ENCODE measurements around the gene CASP8.
"Not testable (repeated sequence)": the region's sequence is repeated elsewhere in the genome, so short reads cannot be mapped to it uniquely, and the experiment has no call there.

CASP8 gene

GRCh38 chr2:201260302-201260800, at the start of gene CASP8:
TSS of gene CASP8 (plus strand) at chr2:201260536. CDS start at chr2:201266487, 5,951 bp downstream.
- no peak for DNase-seq

GRCh38 chr2:201215963-201216362, 44.4 kb upstream of the CASP8 start:
- no peak for DNase-seq

DNA sequence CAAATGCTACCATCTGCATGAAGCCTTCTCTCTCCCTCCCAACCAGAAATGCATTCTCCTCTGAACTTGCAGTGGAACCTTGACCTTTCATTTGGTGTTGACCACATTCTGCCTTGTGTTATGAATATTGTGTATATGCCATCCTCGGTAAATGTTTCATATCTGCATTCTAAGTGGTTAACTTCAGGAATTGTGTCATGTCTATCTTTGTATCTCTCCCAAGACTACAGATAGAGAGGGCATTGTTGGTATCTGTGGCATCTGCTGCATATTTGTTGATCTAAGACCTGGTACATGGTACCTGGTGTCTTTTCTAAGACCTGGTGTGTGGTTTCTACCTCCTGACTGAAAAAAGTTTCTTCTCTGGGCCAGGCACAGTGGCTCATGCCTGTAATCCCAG, 43.4 kb upstream of the CASP8 start:
- DNase-seq = no peak

GRCh38 chr2:201218780-201219179, 41.6 kb upstream of the CASP8 start:
- DNase-seq = no peak

- peak in 1 of 2 experiments; percentile 3 for DNase-seq
Observed at GRCh38 chr2:201219328-201220096, 40.8 kb upstream of the CASP8 start.

- DNase-seq = no peak
Observed at GRCh38 chr2:201220102-201220570, 40.2 kb upstream of the CASP8 start.

DNA sequence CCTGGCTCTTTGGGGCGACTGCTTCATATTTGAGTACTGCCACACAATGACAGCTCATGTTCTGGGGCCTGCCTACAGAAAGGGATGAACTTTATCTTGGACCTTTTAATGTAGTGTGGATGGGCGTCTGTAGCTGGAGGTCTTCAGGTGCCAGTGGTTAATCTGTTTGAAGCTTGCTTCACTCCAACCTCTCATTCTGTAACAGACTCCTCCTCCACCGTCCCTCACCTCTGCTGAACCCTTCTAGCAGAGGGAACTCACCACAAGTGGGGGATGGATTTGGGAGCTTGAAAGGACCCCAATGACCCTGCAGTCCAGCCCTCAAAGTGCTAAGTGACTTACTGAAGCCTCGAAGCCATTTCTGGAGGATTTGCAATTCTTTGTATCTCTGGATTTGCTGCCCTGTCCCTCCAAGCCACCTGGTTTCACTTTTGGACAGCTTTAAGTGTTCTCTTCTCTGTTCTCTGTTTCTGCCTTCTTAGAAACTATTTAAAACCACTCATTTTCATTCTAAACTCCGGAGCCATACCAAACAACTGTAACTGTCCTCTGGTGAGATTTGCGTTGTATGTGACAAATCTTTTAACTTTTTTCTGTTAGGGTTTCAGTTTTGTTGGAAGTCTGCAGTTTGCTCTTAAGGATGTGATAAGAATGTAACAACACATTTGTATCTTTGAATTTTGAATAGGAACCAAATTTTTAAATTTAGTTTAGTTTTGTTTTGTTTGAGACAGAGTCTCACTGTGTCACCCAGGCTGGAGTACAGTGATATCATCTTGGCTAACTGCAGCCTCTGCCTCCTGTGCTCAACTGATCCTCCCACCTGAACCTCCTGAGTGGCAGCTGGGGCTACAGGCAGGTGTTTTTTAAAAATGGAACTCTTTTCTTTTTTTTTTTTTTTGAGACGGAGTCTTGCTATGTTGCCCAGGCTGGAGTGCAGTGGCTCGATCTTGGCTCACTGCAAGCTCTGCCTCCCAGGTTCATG, 37.0 kb upstream of the CASP8 start:
- DNase-seq = no peak

DNA sequence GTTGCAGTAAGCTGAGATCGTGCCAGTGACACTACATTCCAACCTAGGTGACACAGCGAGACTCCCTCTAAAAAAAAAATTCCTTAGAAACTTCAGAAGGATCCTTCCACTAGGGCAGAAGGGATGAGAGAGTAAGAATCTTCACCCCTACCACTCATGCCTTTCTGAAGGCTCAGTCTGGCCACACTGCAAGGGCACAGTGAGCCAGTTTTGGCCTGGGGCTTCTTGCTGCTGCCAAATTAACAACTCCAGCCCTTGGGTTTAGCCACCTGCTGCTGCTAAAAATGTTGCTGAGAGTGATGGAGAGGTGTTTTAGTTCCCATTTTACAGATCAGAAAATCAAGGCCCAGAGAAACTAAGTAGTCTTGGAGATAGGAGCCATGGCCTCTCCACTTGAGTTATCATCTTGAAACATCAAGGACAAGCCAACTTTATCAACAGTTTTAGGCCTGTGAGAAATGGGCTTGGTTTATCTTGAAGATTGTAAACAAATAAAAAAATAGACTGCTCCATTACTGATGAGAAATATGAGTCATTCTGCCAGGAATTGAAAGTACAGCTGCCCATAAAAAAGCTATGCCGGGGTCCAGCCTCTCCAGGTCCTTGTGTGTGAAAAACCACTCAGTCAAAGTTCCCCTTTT, 31.9 kb upstream of the CASP8 start:
- no peak for DNase-seq

DNA sequence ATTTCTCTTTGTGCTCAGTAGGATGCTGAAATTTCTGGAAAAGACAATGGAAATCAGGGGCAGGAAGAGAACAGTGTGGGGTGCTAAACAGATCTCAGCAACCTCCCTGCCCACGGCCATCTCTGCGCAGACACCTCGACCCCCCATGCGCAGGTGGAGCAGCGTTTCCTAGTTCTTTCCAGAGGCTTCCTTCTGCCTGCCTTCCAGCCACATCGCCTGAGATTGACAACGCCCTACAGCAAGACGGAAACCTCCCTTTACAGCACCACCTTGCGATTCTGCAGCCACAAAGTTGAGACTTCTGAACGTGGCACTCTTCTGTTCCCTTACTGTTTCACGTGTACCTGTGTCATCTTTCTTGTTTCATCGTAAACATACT, 31.4 kb upstream of the CASP8 start:
- no peak for DNase-seq

DNA sequence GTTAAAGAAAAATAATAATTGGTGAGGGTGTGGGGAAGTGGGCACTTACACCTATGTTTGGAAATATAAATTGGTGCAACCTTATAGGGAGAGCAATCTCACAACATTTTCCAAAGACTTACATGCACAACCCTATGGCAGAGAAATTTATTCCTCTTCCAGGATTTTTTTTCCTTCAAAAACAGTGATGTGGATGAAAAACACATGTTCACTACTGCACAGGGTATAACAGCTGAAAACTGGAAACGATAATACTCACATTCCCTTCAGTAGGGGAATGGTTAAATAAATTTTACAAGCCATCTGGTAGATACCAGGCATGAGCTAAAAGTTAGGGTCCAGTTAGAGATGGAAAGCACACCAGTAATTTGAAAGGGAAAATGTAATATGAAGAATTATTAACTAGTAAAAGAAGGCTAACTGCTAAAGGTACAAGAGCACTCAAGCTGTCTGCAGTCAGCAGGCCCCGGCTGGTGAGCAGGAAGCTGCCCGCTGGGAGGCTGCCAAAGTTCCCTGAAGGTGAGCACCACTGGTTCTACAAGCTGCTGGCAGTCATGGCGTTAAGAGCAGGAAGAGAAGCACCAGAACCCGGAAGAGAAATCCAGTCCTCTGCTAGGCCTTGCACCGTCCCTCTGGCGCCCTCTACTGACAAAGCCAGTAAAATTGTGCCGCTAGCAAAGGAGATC, 28.4 kb upstream of the CASP8 start:
- peak; percentile 83 to 93 for DNase-seq

GRCh38 chr2:201232467-201232815, 27.9 kb upstream of the CASP8 start:
- no peak for DNase-seq

GRCh38 chr2:201233192-201233811, 27.0 kb upstream of the CASP8 start:
- DNase-seq = peak; percentile 78

DNA sequence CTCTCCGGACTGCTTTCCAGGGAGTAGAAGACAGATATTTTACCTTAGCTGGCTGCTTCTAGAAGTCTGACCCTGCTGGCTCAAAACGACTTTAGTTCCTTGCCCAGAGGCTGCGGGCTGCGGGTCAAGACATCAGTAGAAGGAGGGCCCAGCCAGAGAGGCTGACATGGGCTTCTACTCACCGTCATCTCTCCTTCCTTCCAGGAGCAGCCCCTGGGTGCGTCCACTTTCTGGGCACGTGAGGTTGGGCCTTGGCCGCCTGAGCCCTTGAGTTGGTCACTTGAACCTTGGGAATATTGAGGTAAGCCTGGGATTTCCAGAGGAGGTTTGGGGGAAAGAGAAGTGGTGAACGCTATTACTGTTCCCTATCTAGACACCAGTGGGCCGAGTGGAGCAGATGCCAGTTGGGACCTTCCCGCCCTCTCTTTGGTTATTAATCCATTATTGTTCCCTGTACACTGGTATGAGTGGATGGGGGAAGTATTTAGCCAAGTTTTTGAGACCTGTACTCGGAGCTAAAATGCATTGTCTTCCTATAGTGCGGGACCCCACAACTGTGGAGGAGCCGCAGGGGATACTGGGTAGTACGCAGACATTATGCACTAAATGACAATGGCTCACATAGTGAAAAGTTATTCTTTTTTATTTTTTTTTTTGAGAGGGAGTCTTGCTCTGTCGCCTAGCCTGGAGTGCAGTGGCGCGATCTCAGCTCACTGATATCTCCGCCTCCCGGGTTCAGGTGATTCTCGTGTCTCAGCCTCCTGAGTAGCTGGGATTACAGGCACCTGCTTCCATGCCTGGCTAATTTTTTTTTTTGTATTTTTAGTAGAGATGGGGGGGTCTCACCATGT, 26.3 kb upstream of the CASP8 start:
- DNase-seq = no peak

DNA sequence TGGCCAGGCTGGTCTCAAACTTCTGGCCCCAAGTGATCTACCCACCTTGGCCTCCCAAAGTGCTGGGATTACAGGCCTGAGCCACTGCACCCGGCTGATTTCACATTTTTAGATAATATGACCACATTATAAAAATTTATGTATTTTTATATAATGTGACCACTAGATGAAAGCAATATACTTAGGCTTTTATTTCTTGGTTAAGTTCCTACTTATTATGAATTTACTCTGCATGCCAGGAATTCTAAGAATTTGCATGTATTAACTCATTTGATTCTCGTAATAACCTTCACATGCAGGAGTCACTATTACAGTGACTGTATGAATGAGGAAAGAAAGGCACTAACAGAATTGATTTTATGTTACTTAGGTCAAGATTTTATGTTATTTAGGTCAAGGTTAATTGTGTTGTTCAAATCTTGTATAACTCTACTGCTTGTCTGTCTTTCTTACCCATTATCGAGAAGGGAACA, 25.6 kb upstream of the CASP8 start:
- DNase-seq = peak in 1 of 2 experiments; percentile 3

DNA sequence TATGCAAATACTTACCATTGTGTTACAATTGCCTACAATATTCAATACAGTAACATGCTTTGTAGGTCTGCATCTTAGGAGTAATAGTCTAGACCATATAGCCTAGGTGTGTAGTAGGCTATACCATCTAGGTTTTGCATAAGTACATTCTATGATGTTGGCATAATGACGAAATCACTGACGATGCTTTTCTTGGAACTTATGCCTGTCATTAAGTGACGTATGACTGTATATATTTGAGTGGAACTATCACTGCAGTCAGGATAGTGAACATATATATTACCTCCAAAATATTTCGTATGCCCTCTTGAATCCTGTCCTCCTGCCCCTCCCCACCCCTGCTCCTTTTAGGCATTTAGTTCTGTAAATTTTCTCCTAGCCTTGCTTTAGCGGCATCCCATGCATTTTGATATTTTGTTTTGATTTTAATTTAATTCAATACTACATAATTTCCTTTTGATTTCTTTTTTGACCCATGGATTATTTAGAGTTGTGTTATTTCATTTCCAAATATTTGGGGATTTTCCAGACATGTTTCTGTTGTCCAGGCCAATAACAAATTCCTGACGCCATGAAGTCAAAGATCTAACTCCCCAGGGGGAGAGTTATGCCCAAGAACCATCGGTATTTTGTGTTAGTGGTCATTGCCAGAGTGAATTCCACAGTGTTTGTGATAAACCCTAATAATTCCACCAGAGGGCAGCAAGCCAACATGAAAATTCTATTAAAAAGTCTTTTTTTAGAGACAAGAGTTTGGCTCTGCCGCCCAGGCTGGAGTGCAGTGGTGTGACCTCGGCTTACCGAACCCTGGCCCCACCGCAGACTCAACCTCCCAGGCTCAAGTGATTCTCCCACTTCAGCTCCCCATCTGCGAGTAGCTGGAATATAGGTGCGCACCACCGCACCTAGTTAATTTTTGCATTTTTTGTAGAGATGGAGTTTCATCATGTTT, 24.2 kb upstream of the CASP8 start:
- DNase-seq = peak; percentile 28 to 74

GRCh38 chr2:201237486-201238123, 22.7 kb upstream of the CASP8 start:
- DNase-seq = no peak

DNA sequence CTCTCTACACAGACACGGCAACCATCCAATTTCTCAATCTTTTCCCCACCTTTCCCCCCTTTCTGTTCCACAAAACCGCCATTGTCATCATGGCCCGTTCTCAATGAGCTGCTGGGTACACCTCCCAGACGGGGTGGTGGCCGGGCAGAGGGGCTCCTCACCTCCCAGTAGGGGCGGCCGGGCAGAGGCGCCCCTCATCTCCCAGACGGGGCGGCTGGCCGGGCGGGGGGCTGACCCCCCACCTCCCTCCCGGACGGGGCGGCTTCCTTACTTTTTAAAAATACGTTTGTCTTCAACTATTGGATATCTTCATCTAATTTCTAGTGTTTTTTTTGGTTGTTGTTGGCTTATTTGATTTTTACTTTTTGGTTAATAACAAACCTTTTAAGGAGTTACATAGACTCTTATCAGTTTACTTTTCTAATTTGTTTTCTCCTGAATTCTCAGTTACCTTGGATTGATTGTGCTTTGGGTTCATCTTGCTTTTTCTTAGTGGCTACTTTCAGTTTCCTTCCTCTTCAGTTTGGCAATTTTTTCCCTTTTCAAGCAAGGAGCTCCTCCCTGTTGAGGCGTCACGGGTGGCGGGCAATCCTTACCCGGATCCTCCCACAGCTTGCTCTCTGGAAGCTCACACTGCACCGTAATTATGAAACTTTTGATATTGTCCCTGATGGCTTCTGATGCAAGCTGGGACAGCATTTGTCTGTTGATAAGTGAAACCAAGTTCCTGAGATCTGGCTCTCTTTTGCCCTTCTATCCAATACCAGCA, 21.0 kb upstream of the CASP8 start:
- DNase-seq = not testable (repeated sequence)

GRCh38 chr2:201242571-201243277, 17.6 kb upstream of the CASP8 start:
- no peak for DNase-seq
